OCI-LY7 (cell line): ENCODE measurements around the gene LTB.

ENCODE experiments used
- CTCF ChIP-seq: fragments of 200-600 bp; sonication (generic); conservative IDR thresholded peaks from 2 replicates; pipeline ENCODE4 v1.5.1; 2014; ENCODE audit warnings: mild to moderate bottlenecking, antibody characterized with exemption, low read length, moderate library complexity, mixed read lengths
- EZH2phosphoT487 ChIP-seq: fragments of 200-600 bp; sonication (generic); IDR thresholded peaks from 2 replicates; pipeline ENCODE4 v1.6.1; 2018; ENCODE audit warnings: low read depth, borderline replicate concordance, mild to moderate bottlenecking, mixed run types, antibody characterized with exemption, low read length, moderate library complexity, mixed read lengths

- TF ChIP-seq EZH2phosphoT487 = no peak
- TF ChIP-seq CTCF = no peak
Observed at GRCh38 chr6:31541059-31541657, 41.1 kb downstream of the LTB start.
